Measurements from ENCODE around the gene AFAP1L1.

The AFAP1L1 gene

DNA sequence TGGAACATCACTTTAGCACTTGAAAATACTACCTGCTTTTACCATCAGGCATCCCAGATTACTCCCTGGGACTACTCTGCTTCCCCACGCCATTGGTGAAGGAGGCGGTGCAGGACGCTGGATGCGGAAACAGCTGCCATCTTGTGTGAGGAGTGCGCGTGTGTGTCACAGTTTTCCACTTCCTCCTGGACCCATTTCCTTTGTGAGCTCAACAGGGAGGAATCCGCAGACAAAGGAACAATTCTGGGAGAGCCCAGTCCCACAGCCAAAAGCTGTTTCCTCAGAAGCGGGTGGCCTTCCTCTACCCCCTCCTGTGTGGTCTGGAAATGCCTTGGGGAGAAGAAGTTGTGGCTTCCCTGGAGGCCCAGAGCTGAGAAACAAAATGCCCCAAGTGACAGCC, 16.8 kb downstream of the AFAP1L1 start:
- peak in 1 of 2 donors; percentile 62 for DNase-seq

DNA sequence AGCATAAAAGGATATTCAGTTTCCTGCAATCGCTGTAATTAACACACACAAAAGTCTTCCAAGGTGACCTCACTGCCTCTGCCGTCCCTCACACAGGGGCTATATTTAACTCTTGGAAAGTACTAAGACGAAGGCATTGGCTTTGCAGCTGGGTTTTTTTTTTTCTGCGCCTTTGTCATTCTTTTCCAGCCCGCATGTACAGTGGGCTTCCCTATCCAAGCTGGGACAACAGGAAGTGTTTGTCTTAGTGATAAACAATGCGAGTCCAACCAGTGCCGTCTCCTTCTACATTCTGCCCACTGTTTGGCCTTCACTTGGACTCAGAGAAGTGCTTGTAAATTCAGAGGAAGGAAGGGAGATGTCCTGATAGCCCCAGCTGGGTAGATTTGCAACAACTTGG, 17.6 kb downstream of the AFAP1L1 start:
- DNase-seq: peak in 1 of 2 donors; percentile 68

DNA sequence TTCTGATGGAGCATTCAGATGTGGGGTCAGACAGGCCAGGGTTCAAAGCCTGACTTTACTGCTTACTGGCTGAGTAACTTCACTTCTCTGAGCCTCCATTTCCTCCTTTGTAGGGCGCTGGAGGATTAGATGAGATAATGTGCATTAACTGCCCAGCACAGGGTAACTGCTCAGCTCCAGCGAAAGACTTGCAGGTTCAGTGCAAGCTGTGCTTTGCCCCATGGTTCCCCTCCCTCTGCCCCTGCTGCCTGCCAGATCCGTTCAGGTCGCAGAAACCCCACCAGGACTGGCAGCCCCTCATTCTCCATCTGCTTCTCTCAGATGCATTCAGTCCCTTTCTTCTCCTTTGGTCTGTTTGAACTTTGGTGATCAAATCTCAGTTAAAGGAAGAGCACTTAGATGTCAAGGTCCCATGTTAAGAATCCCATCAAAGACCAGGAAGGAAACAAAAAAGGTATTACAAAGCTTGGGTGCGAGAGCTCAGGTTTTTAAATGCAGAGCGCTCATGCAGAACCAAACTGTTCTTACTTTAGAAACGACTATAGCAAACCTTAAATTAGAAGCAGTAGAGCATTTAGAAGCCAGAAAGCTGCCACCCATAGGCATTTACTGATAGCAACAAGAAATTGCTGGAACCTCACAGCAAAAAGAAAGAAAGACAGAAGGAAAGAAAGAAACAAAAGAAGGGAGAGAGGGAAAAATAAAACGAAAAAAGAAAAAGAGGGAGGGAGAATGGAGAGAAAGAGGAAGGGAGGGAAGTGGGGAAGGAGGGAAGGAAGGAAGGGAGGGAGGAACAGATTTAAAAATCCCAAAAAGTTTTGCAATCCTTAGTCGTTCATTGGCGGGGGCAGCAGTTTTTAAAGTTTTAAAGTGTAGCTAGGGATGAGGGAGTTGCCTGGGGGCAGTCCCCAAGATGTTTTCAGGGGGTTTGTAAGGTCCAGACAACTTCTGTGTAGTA, 23.5 kb downstream of the AFAP1L1 start:
- DNase-seq: no peak

DNA sequence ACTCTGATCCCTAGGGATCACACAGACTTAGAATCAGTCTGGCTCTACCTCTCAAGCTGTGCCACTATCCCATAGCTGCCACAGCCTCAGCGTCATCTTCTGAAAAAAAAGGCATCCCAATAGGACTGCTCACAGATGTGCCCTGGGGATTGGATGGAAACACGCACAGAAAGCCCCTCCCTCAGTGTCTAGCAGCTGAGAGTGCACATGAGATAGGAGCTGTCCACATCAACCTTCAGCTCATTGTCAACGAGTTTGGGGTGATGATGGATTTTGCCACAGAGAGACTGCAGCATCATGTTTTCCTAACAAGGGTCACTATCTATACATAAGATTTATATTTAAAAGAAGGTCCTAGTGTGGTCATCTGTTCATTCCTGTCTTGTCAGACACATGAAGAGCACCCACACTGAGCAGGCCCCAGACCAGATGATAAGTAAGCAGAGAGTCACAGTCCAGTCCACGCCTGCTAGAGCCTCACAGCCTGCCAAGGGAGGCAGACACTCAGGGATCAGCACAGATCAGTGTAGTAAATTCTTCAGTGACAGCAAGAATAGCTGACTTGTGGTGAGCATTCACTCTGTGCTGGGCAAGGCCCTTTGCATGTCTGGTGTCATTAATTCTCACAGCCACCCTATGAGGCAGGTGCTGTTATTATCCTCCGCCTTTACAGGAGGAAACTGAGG, 25.8 kb downstream of the AFAP1L1 start:
- no peak for DNase-seq

DNA sequence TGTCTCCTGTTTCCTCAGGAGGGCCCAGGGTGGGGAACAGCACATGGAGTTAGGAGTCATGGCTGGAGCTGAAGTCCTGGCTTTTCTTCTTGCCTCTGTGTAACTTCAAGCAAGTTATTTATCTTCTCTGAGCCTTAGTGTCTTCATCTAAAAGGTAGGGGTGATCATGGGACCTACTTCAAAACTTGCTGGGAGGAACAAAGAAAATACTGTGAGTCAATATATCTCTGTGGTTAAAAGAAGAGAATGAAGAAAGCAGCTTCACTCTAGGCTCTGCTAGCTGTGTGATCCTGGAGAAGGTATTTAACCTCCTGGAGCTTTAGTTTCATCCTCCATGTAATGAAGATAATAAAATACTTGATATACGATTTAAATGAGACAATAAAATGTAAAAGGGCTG, 26.5 kb downstream of the AFAP1L1 start:
- DNase-seq: no peak

DNA sequence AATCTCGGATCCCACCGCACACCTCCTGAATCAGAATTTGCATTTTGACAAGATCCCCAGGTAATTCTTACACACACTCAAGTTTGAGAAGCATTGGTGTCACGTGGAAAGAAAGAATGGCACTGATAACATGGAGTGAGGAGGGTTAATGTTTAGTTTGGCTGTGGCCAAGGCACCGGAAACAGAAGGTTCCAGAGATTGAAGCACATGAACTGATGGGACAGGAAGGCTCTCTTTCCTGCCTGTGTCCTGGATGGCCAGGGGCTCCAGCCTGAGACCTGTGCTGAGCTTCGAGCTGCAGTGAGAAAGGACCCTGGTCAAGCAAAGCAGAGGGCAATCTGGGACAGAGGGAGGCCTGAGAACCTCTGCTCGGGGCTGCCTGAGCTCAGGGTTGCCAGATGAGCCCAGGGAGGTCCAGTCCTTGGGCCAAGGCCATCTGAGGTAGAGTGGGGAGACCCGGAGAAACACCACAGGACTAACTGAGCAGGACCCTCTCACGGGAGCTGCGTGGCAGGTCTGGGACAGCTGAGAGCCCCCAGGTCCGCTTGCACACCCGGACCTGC, 27.3 kb downstream of the AFAP1L1 start:
- no peak for DNase-seq

DNA sequence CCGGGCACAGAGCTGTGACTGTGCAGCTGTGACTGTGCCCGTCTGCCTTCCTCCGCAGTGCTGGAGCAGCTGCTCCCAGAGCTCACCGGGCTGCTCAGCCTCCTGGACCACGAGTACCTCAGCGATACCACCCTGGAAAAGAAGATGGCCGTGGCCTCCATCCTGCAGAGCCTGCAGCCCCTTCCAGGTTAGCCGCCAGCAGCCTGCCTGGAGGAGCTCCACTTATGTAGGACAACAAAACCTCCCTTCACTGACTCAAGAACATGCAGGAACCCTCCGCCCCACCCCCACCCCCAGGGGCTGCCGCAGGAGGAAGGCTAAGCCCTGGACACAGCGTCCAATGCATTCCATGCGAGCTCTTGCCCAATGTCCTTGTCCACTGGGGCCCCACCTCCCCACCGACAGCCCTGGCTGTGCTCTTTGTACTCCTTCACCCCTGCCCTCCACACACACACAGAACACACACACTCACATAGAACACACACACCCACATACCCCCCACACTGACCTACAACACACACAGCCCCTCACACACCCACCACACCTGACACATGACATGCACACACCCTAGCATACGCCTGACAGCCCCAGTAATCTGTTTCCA, 27.9 kb downstream of the AFAP1L1 start:
- DNase-seq: no peak

DNA sequence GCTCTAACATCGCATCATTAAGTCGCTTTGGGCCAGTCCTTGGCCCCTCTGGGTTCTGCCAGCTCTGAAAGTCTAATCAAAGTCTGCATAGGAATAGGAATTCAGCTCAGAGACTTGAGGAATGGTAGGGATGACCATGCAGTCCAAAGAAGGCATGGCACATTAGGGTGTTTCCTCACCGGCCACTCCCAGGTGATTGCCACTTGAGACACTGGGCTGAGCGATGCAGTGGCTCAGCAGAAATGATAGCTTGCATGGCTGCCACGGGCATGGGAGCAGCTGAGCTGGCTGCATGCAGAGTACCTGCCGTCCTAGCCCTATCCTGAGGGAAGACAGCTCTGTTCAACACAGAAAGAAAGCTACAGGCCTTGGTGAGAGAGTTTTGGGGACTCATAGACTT, 28.8 kb downstream of the AFAP1L1 start:
- no peak for DNase-seq

DNA sequence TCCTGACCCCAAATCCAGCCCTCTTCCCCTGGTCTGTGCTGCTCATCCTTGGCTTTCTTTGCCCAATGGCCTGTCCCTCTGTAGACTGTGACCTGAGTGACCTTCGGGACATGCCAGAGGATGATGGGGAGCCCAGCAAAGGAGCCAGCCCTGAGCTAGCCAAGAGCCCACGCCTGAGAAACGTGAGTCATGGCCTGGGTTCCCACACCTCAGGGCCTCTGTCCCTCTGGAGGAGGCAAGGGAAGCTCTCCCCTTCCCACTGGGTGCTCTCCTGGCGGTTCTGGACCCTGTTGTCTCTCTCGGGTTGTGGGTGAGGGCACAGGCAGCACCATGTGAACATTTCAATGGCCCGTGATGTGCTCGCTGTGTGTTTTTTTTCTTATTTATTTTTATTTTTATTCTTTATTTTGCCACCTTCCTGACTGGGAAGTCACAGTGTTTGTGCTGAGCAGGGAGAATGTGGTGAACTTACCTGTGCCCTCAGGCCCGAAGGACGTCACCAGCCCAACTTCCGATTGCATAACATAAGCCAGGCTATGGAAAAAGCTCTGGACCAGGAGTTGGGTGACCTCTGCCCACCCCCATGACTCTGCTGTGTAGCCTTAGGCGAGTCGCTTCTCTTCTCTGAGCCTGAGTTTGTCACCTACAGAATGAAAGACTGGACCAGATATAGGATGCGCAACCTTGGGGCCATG, 29.5 kb downstream of the AFAP1L1 start:
- no peak for DNase-seq

DNA sequence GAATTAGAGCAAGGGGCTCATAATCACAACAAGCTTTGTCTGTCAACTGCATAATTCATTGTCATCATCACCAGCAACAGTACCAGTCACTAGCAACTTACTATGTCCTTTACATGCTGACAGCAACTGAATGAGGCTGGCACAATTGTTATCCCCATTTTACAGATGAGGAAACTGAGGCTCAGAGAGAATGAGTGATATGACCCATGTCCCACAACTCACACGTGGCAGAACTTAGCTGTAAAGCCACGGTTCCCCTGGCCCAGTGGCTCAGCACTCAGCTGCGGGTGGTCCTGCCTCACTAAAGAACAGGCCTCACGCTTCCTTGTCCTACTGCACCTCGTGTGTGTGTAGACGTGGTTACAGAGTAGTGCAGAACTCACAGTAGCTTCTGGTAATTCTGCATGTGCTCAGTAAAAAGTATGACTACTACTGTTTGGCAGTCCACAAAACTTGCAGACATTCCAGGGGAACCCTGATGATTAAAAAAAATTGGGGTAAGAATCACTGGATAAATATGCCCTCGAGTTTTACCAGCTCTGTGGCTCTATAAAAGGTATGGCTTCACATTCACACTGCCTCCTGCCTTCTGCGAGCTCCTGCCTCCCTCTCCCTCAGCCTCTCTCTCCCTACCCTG, 30.2 kb downstream of the AFAP1L1 start:
- DNase-seq: no peak

DNA sequence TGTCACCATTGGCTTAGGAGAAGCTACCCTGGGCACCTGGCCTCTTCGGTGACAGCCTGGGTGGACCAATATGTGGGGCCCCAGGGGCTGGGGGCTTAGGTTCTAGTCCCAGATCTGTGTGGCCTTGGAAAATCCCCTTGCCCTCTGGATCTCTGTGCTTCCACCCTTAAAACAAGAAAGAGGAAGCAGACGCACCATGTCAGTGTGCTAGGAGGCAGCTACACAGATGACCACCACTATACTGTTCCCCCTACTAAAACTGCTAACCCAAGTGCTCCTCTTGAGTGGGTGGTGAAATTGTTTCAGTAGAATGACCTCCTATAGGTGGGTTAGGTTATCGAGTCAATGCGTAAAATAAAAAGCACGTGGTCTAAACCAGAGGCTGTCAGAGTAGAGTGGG, 31.0 kb downstream of the AFAP1L1 start:
- DNase-seq: peak in 1 of 2 donors; percentile 9

DNA sequence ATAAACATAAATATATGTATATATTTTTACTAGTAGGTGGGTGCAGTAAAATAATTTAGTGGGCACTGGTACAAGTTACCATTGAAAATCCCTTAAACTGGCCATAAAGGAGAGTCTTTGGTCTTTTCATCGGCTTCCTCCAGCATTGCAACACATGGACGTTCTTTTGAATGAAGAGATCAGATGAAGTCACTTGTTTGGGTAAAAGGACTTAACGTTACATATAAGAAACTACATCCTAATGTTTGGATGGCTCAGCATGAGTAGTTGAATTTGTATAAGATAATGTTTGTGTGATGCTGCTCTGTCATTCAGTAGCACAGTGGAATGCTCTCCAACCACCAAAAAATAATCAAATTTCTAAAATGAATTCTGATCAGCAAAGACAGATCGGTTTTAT, 31.6 kb downstream of the AFAP1L1 start:
- DNase-seq: no peak

DNA sequence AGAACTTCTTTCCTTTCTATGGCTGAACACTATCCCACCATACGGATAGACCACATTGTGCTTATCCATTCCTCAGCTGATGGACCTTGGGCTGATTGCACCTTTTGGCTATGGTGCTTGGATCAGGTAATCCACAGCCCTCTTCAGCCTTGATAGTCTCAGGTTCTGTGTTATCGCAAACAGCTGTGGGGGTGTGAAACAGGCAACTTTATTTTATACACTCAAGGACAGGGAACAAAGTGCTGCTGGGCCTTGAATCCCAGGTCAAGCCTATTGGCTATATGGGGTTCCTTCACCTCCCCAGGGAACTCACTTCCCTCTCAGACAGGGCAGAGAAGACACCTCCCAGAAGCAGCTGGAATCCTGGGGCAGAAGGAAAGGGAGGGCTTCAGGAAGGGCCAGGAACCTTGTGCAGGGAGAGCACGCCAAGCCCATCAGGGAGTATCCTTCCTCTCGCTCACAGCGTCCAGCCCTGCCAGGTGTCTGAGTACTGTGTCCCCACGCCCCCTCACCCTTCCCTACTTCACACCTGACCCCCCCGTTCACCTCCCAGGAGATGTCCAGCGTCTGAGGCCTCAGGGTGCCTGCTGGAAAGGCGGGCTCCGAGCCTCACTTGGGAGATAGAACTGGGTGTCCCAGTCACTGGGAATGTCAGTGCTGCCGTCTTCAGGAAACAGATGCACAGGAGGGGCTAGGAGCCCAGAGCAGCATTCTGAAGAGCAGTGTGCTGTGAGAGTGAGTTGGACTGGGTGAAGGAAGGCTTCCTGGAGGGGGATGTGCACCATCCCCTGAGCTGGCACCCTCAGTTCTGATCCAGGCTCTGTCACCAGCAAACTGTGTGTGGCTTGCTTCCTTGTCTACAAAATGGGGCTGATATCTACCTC, 32.8 kb downstream of the AFAP1L1 start:
- DNase-seq: no peak

DNA sequence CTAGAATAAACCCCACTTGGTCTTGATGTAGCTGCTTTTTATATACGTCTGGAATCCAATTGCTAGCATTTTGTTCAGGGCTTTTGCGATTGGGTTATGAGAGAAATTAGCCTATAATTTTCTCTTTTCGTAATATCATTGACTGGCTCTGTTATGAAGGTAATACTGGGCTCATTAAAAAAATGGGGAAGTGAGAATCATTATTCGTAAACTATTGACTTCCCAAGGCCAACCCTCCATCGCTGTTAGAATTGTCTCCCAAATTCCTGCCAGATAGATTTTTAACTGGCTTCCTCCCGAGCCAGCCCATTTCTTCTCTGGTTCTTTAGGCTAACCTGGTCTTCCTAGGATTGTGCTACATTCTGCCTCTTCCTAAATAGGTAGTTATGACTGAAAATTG, 37.7 kb downstream of the AFAP1L1 start:
- no peak for DNase-seq

DNA sequence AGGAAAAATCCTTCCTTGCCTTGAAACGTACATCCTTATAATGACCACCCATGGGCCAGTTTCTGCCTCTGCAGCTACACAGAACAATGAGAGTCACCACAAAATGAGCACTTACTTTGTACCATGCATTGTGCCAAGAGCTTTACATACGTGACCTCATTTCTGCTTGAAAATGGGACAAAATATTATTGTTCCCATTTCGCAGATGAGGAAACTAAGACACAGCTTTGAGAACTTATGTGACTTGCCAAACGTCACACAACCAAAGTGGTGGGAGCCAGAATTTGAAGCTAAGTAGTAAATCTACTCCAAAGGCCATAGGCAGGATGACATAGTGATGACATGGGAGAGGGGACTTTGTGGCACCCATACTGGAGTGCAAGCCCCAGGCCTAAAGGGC, 38.8 kb downstream of the AFAP1L1 start:
- DNase-seq: no peak

DNA sequence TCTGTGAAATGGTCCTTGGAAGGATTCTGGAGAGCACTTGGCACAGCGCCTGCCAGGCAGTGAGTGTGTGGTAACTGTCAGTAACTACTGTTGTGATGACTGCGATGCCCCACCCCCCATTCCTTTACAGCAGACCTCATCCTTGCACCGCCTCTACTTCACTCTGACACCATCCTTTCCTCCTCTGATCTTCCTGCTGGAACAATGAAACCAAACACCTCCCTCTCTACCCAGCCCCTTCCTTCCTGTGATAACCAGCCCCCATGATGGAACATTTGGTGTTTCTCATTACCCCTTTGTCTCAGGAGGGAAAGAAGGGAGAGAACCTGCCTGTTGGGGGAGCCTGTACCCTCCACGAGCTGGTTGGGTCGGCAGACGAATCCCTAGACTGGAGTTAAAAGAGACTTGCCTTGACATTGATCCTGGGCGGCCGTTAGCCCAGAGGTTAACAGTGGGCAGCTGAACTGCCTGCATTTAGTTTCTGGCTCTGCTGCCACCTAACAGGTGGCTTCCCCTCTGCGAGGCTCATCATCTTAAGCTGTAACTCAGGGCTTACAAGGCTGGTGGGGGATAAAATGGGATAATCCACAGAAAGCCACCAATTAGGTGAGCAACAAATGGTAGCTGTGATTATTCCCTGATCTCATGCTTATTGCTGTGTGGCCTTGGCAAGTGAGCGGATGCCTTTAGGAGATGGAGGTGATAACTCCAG, 39.4 kb downstream of the AFAP1L1 start:
- DNase-seq: no peak

DNA sequence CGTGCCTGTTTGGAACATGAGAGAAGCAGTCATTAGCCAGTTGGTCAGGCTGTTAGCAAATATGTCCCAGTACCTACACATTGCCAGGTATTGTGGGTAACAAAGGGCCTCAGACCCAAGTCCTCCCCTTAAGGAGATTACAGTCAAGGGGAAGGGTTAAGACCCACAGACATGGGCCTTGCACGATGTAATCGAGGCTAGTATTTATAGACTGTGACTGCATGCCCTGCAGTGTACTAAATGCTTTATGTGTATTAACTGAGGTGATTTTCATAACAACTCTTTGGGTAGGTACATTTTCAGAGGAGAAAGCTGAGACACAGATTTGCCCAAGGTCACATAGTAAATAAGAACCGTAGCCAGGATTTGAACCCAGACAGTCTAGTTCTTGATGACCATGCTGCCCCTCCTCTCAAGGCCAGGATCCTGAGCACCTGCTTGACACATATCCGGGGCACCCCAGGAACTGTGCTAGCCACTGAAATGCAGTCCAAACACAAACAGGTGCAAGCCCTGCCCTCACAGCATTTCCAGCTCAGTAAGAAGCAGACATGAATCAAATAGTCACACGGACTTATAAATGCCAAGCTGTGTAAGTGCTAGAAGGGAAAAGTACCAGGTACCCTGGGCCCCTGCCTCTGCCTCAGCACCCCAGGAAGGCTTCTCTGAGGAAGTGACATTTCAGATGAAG, 41.6 kb downstream of the AFAP1L1 start:
- DNase-seq: no peak

DNA sequence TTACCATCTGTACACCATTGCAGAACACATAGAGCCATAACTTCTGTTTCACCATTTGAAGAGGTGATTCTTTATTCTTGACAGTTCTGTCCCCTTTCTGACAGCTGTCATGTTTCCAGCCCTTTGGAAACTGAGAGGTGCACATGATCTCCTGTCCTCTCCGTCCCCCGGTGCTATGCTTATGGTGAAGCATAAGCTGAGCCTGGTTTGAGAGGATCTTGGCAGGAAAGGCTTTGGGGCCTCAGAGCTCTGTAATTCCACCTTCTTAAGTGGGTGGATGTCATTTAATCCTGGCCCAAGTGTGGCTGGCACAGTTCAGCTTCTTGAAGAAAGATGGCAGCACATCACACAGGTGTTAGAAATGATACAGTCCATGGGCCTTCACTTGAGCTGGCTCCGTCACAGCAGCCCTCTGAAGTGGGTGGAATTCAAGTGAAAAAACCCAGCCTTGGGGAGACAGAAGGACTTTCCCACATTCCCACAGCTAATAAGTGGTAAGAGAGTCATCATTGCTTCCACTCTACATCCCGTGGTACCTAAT, 43.0 kb downstream of the AFAP1L1 start:
- no peak for DNase-seq

DNA sequence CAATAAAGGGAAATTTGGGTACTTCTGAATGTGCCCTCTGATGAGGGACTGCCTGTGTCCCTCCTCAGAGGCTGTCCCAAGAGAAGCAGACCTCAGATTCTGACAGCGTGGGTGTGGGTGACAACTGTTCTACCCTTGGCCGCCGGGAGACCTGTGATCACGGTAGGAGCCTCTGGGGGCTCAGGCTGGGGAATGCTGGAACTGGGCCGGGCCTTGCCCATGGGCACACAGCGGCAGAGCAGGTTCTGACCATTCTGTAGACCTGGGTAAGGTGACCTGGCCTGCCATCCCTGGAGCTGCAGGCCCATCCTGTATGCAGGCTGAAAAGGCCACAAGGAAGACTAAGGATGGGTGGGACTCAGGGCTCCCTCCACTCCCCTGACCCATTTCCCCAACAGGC, 44.1 kb downstream of the AFAP1L1 start:
- DNase-seq: no peak
